Measurements from ENCODE around the gene B9D2. TPM values are rescaled to one million over a fixed set of nuclear protein-coding genes. Genes with fewer than 3 reads are reported as not detected.
A peak's percentile ranks its signal among the peaks of the same experiment; 100 is the strongest.

B9D2 gene
- total RNA-seq, 4 donors from 2014 or later = 6.4 to 9.3 TPM; not detected in 2

- H3K9me3 ChIP-seq = no peaks in the 10 kb centered on the region
- H3K27ac ChIP-seq = no peak overlapping the region
- no peak overlapping the region for H3K4me3 ChIP-seq
- intact Hi-C loops (cut with DNase I; ENCODE audit: low total_unique reads) (no loop called here), in situ Hi-C loops (cut with MboI; ENCODE audit: low pct_ligation_motif_present in 1 of 4, low pct_unique_long_range_greater_than_20kb in 1 of 4, low sequenced_read_pairs in 3 of 4) (no loop called here)
- WGBS, 2 donors (ENCODE audit: low coverage in 1 of 2) = 74 to 78% methylated on average over 2 to 4 of the region's 4 CpGs
- no peak for DNase-seq
- no peaks in the 10 kb centered on the region for H3K36me3 ChIP-seq
- no peaks in the 10 kb centered on the region for H3K27me3 ChIP-seq
- TF ChIP-seq EP300 (IDR thresholded peaks at IDR 0.05; ENCODE audit: low read depth) (no peak), POLR2AphosphoS5 (IDR thresholded peaks at IDR 0.05) (no peak), POLR2A (IDR thresholded peaks at IDR 0.05) (no peak), CTCF (IDR thresholded peaks at IDR 0.05) (no peak)
- H3K4me1 ChIP-seq = peaks cover 5 to 24% (median 17%) of the 10 kb centered on the region in 4 donors
Observed at GRCh38 chr19:41401483-41401882, 37.5 kb upstream of the B9D2 start.

GRCh38 chr19:41399525-41399924 lies 35.6 kb upstream of the B9D2 start:
- Histone ChIP-seq H3K36me3 (no peaks in the 10 kb centered on the region), H3K4me1 (peaks cover 5 to 34% (median 21%) of the 10 kb centered on the region in 4 donors), H3K9me3 (no peaks in the 10 kb centered on the region), H3K4me3 (no peak overlapping the region), H3K27ac (no peak overlapping the region), H3K27me3 (no peaks in the 10 kb centered on the region)
- no peak for DNase-seq
- in situ Hi-C loops (cut with MboI; ENCODE audit: low pct_ligation_motif_present in 1 of 4, low pct_unique_long_range_greater_than_20kb in 1 of 4, low sequenced_read_pairs in 3 of 4) (no loop called here), intact Hi-C loops (cut with DNase I; ENCODE audit: low total_unique reads) (no loop called here)
- WGBS, 2 donors (ENCODE audit: low coverage in 1 of 2) = 89 to 93% methylated on average over 2 of the region's 2 CpGs
- no peak for TF ChIP-seq EP300 (IDR thresholded peaks at IDR 0.05; ENCODE audit: low read depth)
- no peak for TF ChIP-seq CTCF (IDR thresholded peaks at IDR 0.05)
- TF ChIP-seq POLR2AphosphoS5 (IDR thresholded peaks at IDR 0.05) = no peak
- no peak for TF ChIP-seq POLR2A (IDR thresholded peaks at IDR 0.05)

- WGBS, 2 donors (ENCODE audit: low coverage in 1 of 2) = 68 to 81% methylated on average over 3 of the region's 3 CpGs
- TF ChIP-seq POLR2A (IDR thresholded peaks at IDR 0.05) (no peak), POLR2AphosphoS5 (IDR thresholded peaks at IDR 0.05) (no peak), EP300 (IDR thresholded peaks at IDR 0.05; ENCODE audit: low read depth) (no peak), CTCF (IDR thresholded peaks at IDR 0.05) (no peak)
- Histone ChIP-seq H3K4me1 (peaks cover 5 to 34% (median 21%) of the 10 kb centered on the region in 4 donors), H3K9me3 (no peaks in the 10 kb centered on the region), H3K4me3 (peak overlapping the region in 1 of 4 donors; percentile 100), H3K27me3 (no peaks in the 10 kb centered on the region), H3K27ac (no peak overlapping the region), H3K36me3 (no peaks in the 10 kb centered on the region)
- intact Hi-C loops (cut with DNase I; ENCODE audit: low total_unique reads) (no loop called here), in situ Hi-C loops (cut with MboI; ENCODE audit: low pct_ligation_motif_present in 1 of 4, low pct_unique_long_range_greater_than_20kb in 1 of 4, low sequenced_read_pairs in 3 of 4) (no loop called here)
- DNase-seq = no peak
Observed at GRCh38 chr19:41399091-41399490, 35.1 kb upstream of the B9D2 start.

- intact Hi-C loops (cut with DNase I; ENCODE audit: low total_unique reads) = no loop called here
- in situ Hi-C loops (cut with MboI; ENCODE audit: low pct_ligation_motif_present in 1 of 4, low pct_unique_long_range_greater_than_20kb in 1 of 4, low sequenced_read_pairs in 3 of 4) = no loop called here
- Histone ChIP-seq H3K4me1 (peaks cover 5 to 34% (median 21%) of the 10 kb centered on the region in 4 donors), H3K27ac (peak overlapping the region in 1 of 4 donors; percentile 92), H3K36me3 (no peaks in the 10 kb centered on the region), H3K27me3 (no peaks in the 10 kb centered on the region), H3K4me3 (peak overlapping the region; percentile 82 to 100 (median 94)), H3K9me3 (no peaks in the 10 kb centered on the region)
- TF ChIP-seq POLR2A (IDR thresholded peaks at IDR 0.05) = no peak
- no peak for TF ChIP-seq POLR2AphosphoS5 (IDR thresholded peaks at IDR 0.05)
- TF ChIP-seq EP300 (IDR thresholded peaks at IDR 0.05; ENCODE audit: low read depth) = no peak
- TF ChIP-seq CTCF (IDR thresholded peaks at IDR 0.05) = no peak
- no peak for DNase-seq
- 31 to 42% methylated on average over 3 of the region's 3 CpGs for WGBS, 2 donors (ENCODE audit: low coverage in 1 of 2)
Observed at GRCh38 chr19:41398598-41398997, 34.6 kb upstream of the B9D2 start.

Data from transverse colon (tissue), 4 donors.